Lung (tissue), 12 donors: ENCODE data around the gene MYPN. TPM values are rescaled to one million over a fixed set of nuclear protein-coding genes. Genes with fewer than 3 reads are reported as not detected.

Experiments
- ATAC-seq: fragments of 200-7000 bp; cut with Tn5 transposase; one replicate; pipeline ENCODE4 v1.9.1; 2020; ENCODE audit warnings: moderate number of reproducible peaks; ENCODE audit not compliant: insufficient read depth, low FRiP score
- DNase-seq, 3 donors: peaks; one replicate each; pipeline ENCODE4 v3.0.0-alpha.2; 2013 to 2017
- H3K27ac ChIP-seq, 2 donors: one replicate each; pipeline ENCODE4 v1.5.1; 2013; ENCODE audit warnings: mild to moderate bottlenecking in 2 of 2, moderate library complexity in 2 of 2, control low read depth in 1 of 2, inconsistent platforms in 1 of 2, low read depth in 1 of 2, low read length in 1 of 2
- H3K27me3 ChIP-seq, 3 donors: one replicate each; pipeline ENCODE4 v1.5.1; 2013; ENCODE audit warnings: low read length in 2 of 3; ENCODE audit not compliant: control insufficient read depth in 3 of 3, insufficient read depth in 3 of 3
- H3K36me3 ChIP-seq, 4 donors: one replicate each; pipeline ENCODE4 v1.5.1; 2013; ENCODE audit warnings: low read length in 4 of 4, mild to moderate bottlenecking in 1 of 4, moderate library complexity in 1 of 4; ENCODE audit not compliant: control insufficient read depth in 4 of 4, insufficient read depth in 4 of 4
- H3K4me1 ChIP-seq, 5 donors: one replicate each; pipeline ENCODE4 v1.5.1; 2013; ENCODE audit warnings: low read length in 5 of 5, mild to moderate bottlenecking in 2 of 5, moderate library complexity in 1 of 5; ENCODE audit not compliant: control insufficient read depth in 5 of 5, insufficient read depth in 5 of 5
- H3K4me3 ChIP-seq: one replicate; pipeline ENCODE4 v1.5.1; 2013; ENCODE audit warnings: mild to moderate bottlenecking, control low read depth, moderate library complexity
- H3K9ac ChIP-seq, 2 donors: one replicate each; pipeline ENCODE4 v1.5.1; 2013; ENCODE audit warnings: low read length in 2 of 2, control low read depth in 1 of 2; ENCODE audit not compliant: insufficient read depth in 1 of 2
- H3K9me3 ChIP-seq, 4 donors: one replicate each; pipeline ENCODE4 v1.5.1; 2013; ENCODE audit warnings: low read length in 3 of 4, mild to moderate bottlenecking in 1 of 4, moderate library complexity in 1 of 4; ENCODE audit not compliant: control insufficient read depth in 4 of 4, insufficient read depth in 3 of 4
- WGBS, 2 donors: extraction: QIAGEN DNeasy Blood & Tissue Kit; methylation state at CpG; one replicate each; pipeline ENCODE4 v1.1.7; 2013; 5-methylcytosine and 5-hydroxymethylcytosine counted together
- polyA plus RNA-seq, 2 donors: library from polyadenylated mRNA; stranded (reverse); fragments of 200-250 nt; gene quantifications; one replicate each; pipeline ENCODE4 v1.2.1, GENCODE V29; 2013
- total RNA-seq, 2 donors: library from RNA; depleted of rRNA in 1 of 2; stranded (reverse); fragments of >200 nt in 1 of 2; gene quantifications; one replicate each; pipeline ENCODE4 v1.2.1, GENCODE V29; 2014 to 2021
- TF ChIP-seq, protein P1 (sequence below): IDR thresholded peaks from 2 replicates; pipeline ENCODE4 v1.5.1; 2012; ENCODE audit warnings: mild to moderate bottlenecking; ENCODE audit errors: control extremely low read depth, extremely low read depth
- donor health status: control.
- donor health status: control.
- donor health status: Bipolar disorder and iron deficiency.
- donor health status: healthy.
- donor health status: DM: yes; HTN: yes; CAD: no.

The MYPN gene
- total and polyA plus RNA-seq, 4 donors, result 0.01 to 0.28 (median 0.04) TPM

DNA sequence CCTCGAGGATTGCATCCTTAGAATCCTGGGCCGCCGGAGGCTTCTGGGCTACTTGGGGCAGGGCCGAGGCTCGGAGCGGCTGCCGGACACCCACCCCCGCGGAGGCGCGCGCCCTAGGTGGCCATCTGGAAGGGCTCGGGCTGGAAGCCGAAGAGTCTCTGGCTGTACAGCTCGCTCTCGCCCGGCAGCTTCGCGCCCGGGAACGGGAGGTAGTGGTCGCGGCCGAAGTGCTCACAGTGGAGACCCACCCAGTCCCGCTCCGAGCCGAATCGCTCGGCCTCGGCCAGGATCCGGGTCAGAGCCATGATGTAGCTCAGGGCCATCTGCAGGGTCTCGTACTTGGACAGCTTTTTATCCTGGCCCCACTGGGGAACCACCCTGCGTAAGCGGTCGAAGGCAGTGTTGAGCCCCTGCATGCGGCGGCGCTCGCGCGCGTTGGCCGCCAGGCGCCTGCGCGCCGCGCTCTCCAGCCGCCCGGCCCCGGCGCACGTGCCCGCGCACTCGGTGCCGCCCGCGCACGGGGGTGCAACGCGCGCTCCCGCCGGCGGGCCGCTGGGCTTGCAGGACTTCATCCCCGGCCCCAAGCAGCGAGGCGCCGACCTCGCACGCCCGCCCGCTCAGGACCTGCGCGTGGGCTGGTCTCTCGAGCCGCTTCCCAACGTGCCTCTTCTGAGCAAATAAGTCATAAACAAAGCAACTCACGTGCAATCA is 122.0 kb downstream of the MYPN start:
- Histone ChIP-seq H3K4me3 (peak overlapping the region; percentile 57), H3K4me1 (peaks cover 0 to 5% (median 0%) of the 10 kb centered on the region in 5 donors), H3K27ac (no peak overlapping the region), H3K9ac (peak overlapping the region; percentile 17 to 82), H3K27me3 (peaks cover 0 to 22% (median 3%) of the 10 kb centered on the region in 3 donors), H3K36me3 (no peaks in the 10 kb centered on the region), H3K9me3 (no peaks in the 10 kb centered on the region)
- peak; percentile 87 to 94 (median 87) for DNase-seq
- TF ChIP-seq, protein P1, sequence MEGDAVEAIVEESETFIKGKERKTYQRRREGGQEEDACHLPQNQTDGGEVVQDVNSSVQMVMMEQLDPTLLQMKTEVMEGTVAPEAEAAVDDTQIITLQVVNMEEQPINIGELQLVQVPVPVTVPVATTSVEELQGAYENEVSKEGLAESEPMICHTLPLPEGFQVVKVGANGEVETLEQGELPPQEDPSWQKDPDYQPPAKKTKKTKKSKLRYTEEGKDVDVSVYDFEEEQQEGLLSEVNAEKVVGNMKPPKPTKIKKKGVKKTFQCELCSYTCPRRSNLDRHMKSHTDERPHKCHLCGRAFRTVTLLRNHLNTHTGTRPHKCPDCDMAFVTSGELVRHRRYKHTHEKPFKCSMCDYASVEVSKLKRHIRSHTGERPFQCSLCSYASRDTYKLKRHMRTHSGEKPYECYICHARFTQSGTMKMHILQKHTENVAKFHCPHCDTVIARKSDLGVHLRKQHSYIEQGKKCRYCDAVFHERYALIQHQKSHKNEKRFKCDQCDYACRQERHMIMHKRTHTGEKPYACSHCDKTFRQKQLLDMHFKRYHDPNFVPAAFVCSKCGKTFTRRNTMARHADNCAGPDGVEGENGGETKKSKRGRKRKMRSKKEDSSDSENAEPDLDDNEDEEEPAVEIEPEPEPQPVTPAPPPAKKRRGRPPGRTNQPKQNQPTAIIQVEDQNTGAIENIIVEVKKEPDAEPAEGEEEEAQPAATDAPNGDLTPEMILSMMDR, result no peak
- ATAC-seq, result peak; percentile 95
- 0 to 1% methylated on average over 73 to 81 of the region's 81 CpGs for WGBS, 2 donors

DNA sequence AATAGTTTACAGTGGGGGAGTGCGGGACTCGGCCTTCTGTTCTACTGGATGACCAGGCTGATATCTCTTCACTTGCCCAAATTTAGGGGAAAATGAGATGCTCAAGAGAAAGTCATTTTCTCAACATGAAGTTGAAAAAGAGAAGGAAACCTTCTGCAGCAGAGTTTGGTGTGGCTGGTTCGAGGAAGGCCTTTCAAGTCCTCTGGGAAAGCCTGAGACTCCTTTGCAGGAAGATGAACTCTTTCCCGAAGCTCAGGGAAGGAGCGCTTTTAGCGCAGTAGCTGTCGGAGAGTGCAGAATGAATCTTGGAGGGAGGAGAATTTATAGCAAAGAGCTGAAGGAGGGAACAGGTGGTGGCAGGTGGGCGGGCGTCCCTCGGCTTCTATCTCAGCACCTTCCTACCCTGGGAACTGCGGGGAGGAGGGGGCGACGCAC is 122.5 kb downstream of the MYPN start, which contains the start of gene ATOH7:
Gene ATOH7, minus strand, starts transcription at position 297 of the 435 bp plus-strand sequence. CDS start 436 bp downstream, outside the sequence.
- ATAC-seq (no peak), DNase-seq (no peak)
- 52 to 53% methylated on average over 13 of the region's 13 CpGs for WGBS, 2 donors
- H3K4me3 ChIP-seq, result peak within 1 kb of the TSS; percentile 57
- no peak within 1 kb of the TSS for H3K27ac ChIP-seq
- H3K36me3 ChIP-seq, result no peaks in the 10 kb centered on the region
- peak within 1 kb of the TSS; percentile 17 to 82 for H3K9ac ChIP-seq
- peaks cover 0 to 5% (median 0%) of the 10 kb centered on the region in 5 donors for H3K4me1 ChIP-seq
- H3K27me3 ChIP-seq, result peaks cover 0 to 22% (median 3%) of the 10 kb centered on the region in 3 donors
- H3K9me3 ChIP-seq, result no peaks in the 10 kb centered on the region
- TF ChIP-seq, protein P1, result no peak

DNA sequence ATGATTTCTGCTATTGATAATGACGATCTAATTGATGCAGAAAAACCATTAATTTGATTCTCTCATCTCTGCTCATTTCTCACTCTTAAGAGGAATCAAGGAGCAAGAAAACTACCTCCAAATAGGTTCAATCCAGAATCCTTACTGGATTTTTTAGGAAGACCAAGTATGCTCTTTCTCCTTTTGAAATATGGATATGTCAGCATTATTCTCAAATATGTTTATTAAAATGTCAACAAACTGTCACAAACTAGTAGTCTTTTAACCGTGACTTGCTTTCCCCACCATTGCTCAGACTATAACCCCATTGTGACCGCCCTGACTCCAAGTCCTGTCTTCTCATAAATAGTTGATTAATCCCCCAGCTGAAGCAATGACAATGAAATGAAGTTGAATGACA is 123.8 kb downstream of the MYPN start:
- DNase-seq (no peak), ATAC-seq (no peak)
- no peak overlapping the region for H3K4me3 ChIP-seq
- no peaks in the 10 kb centered on the region for H3K9me3 ChIP-seq
- no peak overlapping the region for H3K27ac ChIP-seq
- WGBS, 2 donors, result 82 to 83% methylated on average over 3 of the region's 3 CpGs
- peaks cover 0 to 22% (median 3%) of the 10 kb centered on the region in 3 donors for H3K27me3 ChIP-seq
- H3K9ac ChIP-seq, result no peak overlapping the region
- no peaks in the 10 kb centered on the region for H3K36me3 ChIP-seq
- H3K4me1 ChIP-seq, result peaks cover 0 to 5% (median 0%) of the 10 kb centered on the region in 5 donors
- TF ChIP-seq, protein P1, result no peak
